A673 (cell line): Measurements from ENCODE around the gene ALDOC.
"Not testable (repeated sequence)": the region's sequence is repeated elsewhere in the genome, so short reads cannot be mapped to it uniquely, and the experiment has no call there.

ENCODE experiments used
- EZH2 ChIP-seq: fragments of 200-600 bp; sonication (generic); IDR thresholded peaks from 2 replicates; pipeline ENCODE4 v1.6.1; 2017; ENCODE audit warnings: borderline replicate concordance, low read depth, mild to moderate bottlenecking, mixed read lengths, antibody characterized with exemption, low read length; ENCODE audit not compliant: poor library complexity, severe bottlenecking
- TF ChIP-seq, protein P1 (sequence below): fragments of 300-800, 200-600 bp; sonication (generic); conservative IDR thresholded peaks from 2 replicates; pipeline ENCODE4 v1.5.1; 2017; ENCODE audit warnings: low read depth, mild to moderate bottlenecking, antibody characterized with exemption, low read length, moderate library complexity, mixed read lengths

DNA sequence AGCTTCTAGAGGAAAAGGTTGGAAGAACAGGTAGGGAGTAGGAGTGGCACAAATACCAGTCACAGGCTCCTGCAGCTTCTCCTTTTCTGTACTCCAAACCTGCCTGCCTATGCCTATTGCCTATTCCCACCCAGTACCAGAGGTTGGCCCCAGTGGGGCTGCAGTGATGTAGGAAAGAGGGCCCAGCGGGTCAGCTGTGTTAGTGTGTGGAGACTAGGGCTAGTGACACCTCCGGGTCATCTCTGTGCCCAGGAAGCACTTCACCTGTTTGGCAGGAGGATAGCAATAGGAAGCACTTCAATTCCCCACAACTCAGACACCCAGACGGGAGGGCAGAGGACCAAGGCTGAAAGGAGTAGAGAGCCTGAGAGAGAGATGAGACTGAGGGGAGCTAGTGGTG is 679 bp downstream of the ALDOC start:
- TF ChIP-seq, protein P1, sequence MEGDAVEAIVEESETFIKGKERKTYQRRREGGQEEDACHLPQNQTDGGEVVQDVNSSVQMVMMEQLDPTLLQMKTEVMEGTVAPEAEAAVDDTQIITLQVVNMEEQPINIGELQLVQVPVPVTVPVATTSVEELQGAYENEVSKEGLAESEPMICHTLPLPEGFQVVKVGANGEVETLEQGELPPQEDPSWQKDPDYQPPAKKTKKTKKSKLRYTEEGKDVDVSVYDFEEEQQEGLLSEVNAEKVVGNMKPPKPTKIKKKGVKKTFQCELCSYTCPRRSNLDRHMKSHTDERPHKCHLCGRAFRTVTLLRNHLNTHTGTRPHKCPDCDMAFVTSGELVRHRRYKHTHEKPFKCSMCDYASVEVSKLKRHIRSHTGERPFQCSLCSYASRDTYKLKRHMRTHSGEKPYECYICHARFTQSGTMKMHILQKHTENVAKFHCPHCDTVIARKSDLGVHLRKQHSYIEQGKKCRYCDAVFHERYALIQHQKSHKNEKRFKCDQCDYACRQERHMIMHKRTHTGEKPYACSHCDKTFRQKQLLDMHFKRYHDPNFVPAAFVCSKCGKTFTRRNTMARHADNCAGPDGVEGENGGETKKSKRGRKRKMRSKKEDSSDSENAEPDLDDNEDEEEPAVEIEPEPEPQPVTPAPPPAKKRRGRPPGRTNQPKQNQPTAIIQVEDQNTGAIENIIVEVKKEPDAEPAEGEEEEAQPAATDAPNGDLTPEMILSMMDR = not testable (repeated sequence)
- not testable (repeated sequence) for TF ChIP-seq EZH2
